K562 (cell line): ENCODE results near the gene HNRNPA2B1. TPM values are rescaled to one million over a fixed set of nuclear protein-coding genes. Genes with fewer than 3 reads are reported as not detected.

Source experiments
- ARNT ChIP-seq, 2 experiments: fragments of 450-650 bp; IDR thresholded peaks; 2 replicates each; pipeline ENCODE4 v1.6.1; 2016; ENCODE audit warnings: mild to moderate bottlenecking in 1 of 2
- CCNT2 ChIP-seq: IDR thresholded peaks from 2 replicates; pipeline ENCODE4 v1.6.1; 2011; ENCODE audit warnings: borderline replicate concordance, low read depth, mild to moderate bottlenecking, moderate library complexity, mixed read lengths, low read length; ENCODE audit not compliant: insufficient read length; ENCODE audit errors: extremely low read depth
- FOXK2 ChIP-seq, 2 experiments: fragments of 450-650 bp; IDR thresholded peaks in 1 of 2; conservative IDR thresholded peaks in 1 of 2; 2 replicates each; pipeline ENCODE4 v1.6.1; 2016; ENCODE audit warnings: low read depth in 2 of 2, mild to moderate bottlenecking in 1 of 2
- HMGN3 ChIP-seq: IDR thresholded peaks from 2 replicates; pipeline ENCODE4 v1.6.1; 2011; ENCODE audit warnings: borderline replicate concordance, low read depth, mild to moderate bottlenecking, mixed read lengths, low read length; ENCODE audit not compliant: insufficient read length; ENCODE audit errors: extremely low read depth
- PHB ChIP-seq: fragments of 250-450 bp; sonication (Bioruptor Pico); IDR thresholded peaks from 2 replicates; pipeline ENCODE4 v1.5.0; 2021
- POLR2B ChIP-seq: fragments of 450-650 bp; IDR thresholded peaks from 2 replicates; pipeline ENCODE4 v1.6.1; 2018; ENCODE audit warnings: low read depth; ENCODE audit not compliant: partially characterized antibody
- RBFOX2 ChIP-seq: fragments of 200-400 bp; formaldehyde crosslinking; IDR thresholded peaks from 2 replicates; pipeline ENCODE4 v1.6.1; 2017; ENCODE audit warnings: low read depth, mild to moderate bottlenecking, low read length, moderate library complexity
- RBM22 ChIP-seq: fragments of 200-400 bp; formaldehyde crosslinking; IDR thresholded peaks from 2 replicates; pipeline ENCODE4 v1.6.1; 2018; ENCODE audit warnings: low read length, low read depth; ENCODE audit not compliant: poor library complexity, severe bottlenecking
- RUNX1 ChIP-seq: sonication (generic); IDR thresholded peaks from 2 replicates; pipeline ENCODE4 v1.6.1; 2016; ENCODE audit warnings: antibody characterized with exemption, low read depth
- SAFB ChIP-seq: fragments of 200-400 bp; formaldehyde crosslinking; IDR thresholded peaks from 2 replicates; pipeline ENCODE4 v1.6.1; 2017; ENCODE audit warnings: low read depth, low read length, borderline replicate concordance
- SMAD4 ChIP-seq: fragments of 250-450 bp; sonication (Bioruptor Pico); conservative IDR thresholded peaks from 2 replicates; pipeline ENCODE4 v1.8.0; 2021; ENCODE audit warnings: inconsistent platforms, mild to moderate bottlenecking, moderate library complexity
- SMARCC2 ChIP-seq: fragments of 450-650 bp; IDR thresholded peaks from 2 replicates; pipeline ENCODE4 v1.6.1; 2017; ENCODE audit warnings: antibody characterized with exemption, moderate library complexity, mild to moderate bottlenecking, low read depth
- SP2 ChIP-seq: IDR thresholded peaks from 2 replicates; pipeline ENCODE4 v1.6.1; 2011; ENCODE audit warnings: mild to moderate bottlenecking, low read depth, low read length, moderate library complexity; ENCODE audit not compliant: poor library complexity, severe bottlenecking; ENCODE audit errors: extremely low read depth
- SUPT5H ChIP-seq: fragments of 450-650 bp; IDR thresholded peaks from 2 replicates; pipeline ENCODE4 v1.6.1; 2016
- TAL1 ChIP-seq: fragments of 450-650 bp; IDR thresholded peaks from 2 replicates; pipeline ENCODE4 v1.6.1; 2016; ENCODE audit warnings: mild to moderate bottlenecking
- YY1 ChIP-seq, 3 experiments: IDR thresholded peaks; 2 replicates each; pipeline ENCODE4 v1.6.1; 2011; ENCODE audit warnings: low read length in 2 of 3, mild to moderate bottlenecking in 2 of 3, moderate library complexity in 2 of 3, borderline replicate concordance in 1 of 3, control low read depth in 1 of 3, low read depth in 1 of 3; ENCODE audit not compliant: insufficient read depth in 3 of 3, insufficient replicate concordance in 2 of 3, control insufficient read depth in 1 of 3, insufficient read length in 1 of 3; ENCODE audit errors: extremely low read depth in 1 of 3
- ZBED1 ChIP-seq: IDR thresholded peaks from 2 replicates; pipeline ENCODE4 v1.6.1; 2014
- ZBTB7A ChIP-seq: IDR thresholded peaks from 2 replicates; pipeline ENCODE4 v1.6.1; 2011; ENCODE audit warnings: low read depth, mild to moderate bottlenecking, low read length, moderate library complexity, borderline replicate concordance; ENCODE audit not compliant: control insufficient read depth
- ZFX ChIP-seq: sonication (generic); formaldehyde crosslinking; IDR thresholded peaks from 2 replicates; pipeline ENCODE4 v1.8.0; 2022; ENCODE audit warnings: mild to moderate bottlenecking, missing genetic modification reagents, moderate library complexity
- ZKSCAN3 ChIP-seq: fragments of 250-450 bp; sonication (Bioruptor Pico); IDR thresholded peaks from 2 replicates; pipeline ENCODE4 v1.4.0; 2020
- ZNF316 ChIP-seq: fragments of 450-650 bp; IDR thresholded peaks from 2 replicates; pipeline ENCODE4 v1.6.1; 2016
- ZNF717 ChIP-seq: fragments of 250-450 bp; sonication (Bioruptor Pico); IDR thresholded peaks from 2 replicates; pipeline ENCODE4 v1.5.0; 2021
- polyA plus RNA-seq, 8 experiments: library from polyadenylated mRNA; depleted of rRNA in 4 of 8; stranded (reverse) in 5 of 8; unstranded in 3 of 8; fragments of >200 nt; fragmentation: Nextera tagmentation in 2 of 8; fragmentation: Illumina TruSeq in 1 of 8; extraction: Ambion mirVana in 2 of 8; extraction: Trizol in 1 of 8; gene quantifications; 2 replicates each; pipeline versions ENCODE4 v1.2.1 to v1.2.3, GENCODE V29; 2011 to 2014; ENCODE audit warnings: inconsistent platforms in 1 of 8, missing spikeins in 1 of 8
- total RNA-seq, 7 experiments: library from RNA; depleted of rRNA in 6 of 7; stranded (reverse); fragments of >200 nt in 6 of 7; fragmentation: Illumina TruSeq in 2 of 7; extraction: Trizol in 2 of 7; gene quantifications; 2 replicates each; pipeline versions ENCODE4 v1.2.1 to v1.2.3, GENCODE V29; 2011 to 2021; ENCODE audit warnings: low replicate concordance in 1 of 7
- TF ChIP-seq, protein P1 (sequence below): fragments of 450-650 bp; formaldehyde crosslinking; IDR thresholded peaks from 2 replicates; pipeline ENCODE4 v1.4.0; 2020; ENCODE audit warnings: mild to moderate bottlenecking
- TF ChIP-seq, protein P2 (sequence below): fragments of 250-450 bp; sonication (Bioruptor Pico); IDR thresholded peaks from 2 replicates; pipeline ENCODE4 v1.6.1; 2021; ENCODE audit warnings: mild to moderate bottlenecking
- TF ChIP-seq, protein P3 (sequence below), 2 experiments: fragments of 200-800 bp in 1 of 2; sonication (Bioruptor generic) in 1 of 2; sonication (generic) in 1 of 2; formaldehyde crosslinking in 1 of 2; IDR thresholded peaks in 1 of 2; conservative IDR thresholded peaks in 1 of 2; 2 replicates each; pipeline versions ENCODE4 v1.5.0 to v1.6.1; 2016 to 2020; ENCODE audit warnings: missing compliant biosample characterization in 1 of 2, missing genetic modification characterization in 1 of 2, missing genetic modification reagents in 1 of 2

HNRNPA2B1 gene
- total and polyA plus RNA-seq, 9 of the 15 experiments (the other 6 are each of a cell fraction or from before 2014, with no cell fraction given) = 630 to 1,989 (median 865) TPM

DNA sequence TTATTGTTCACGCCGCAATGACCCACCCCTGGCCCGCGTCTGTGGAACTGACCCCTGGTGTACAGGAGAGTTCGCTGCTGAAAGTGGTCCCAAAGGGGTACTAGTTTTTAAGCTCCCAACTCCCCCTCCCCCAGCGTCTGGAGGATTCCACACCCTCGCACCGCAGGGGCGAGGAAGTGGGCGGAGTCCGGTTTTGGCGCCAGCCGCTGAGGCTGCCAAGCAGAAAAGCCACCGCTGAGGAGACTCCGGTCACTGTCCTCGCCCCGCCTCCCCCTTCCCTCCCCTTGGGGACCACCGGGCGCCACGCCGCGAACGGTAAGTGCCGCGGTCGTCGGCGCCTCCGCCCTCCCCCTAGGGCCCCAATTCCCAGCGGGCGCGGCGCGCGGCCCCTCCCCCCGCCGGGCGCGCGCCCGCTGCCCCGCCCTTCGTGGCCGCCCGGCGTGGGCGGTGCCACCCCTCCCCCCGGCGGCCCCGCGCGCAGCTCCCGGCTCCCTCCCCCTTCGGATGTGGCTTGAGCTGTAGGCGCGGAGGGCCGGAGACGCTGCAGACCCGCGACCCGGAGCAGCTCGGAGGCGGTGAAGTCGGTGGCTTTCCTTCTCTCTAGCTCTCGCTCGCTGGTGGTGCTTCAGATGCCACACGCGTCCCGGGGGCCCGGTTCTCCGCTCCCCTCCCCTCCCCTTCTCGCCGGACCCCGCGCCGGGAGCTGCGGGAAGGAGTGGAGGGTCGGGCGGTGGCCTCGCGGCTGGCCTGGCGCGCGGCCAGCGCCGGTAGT is 887 bp upstream of the HNRNPA2B1 start, which contains the start of gene CBX3 (continued):
- TF ChIP-seq YY1 (IDR thresholded peaks at IDR 0.05; ENCODE audit: borderline replicate concordance in 1 of 3, control insufficient read depth in 1 of 3, extremely low read depth in 1 of 3, insufficient read depth in 3 of 3, insufficient read length in 1 of 3, insufficient replicate concordance in 2 of 3, low read depth in 1 of 3, low read length in 2 of 3) (peak in 2 of 3 experiments; percentile 36 to 46), ZFX (CRISPR knock-in tag) (peak; percentile 68), ZBED1 (no peak), SP2 (no peak), HMGN3 (peak; percentile 84), ZBTB7A (peak; percentile 98), RUNX1 (0 out of 2 replicates have a peak, but pooled peaks have one; percentile 52), RBM22 (peak; percentile 86), SMARCC2 (0 out of 2 replicates have a peak, but pooled peaks have one; percentile 38), SUPT5H (peak; percentile 93), TAL1 (0 out of 2 replicates have a peak, but pooled peaks have one; percentile 9), SAFB (peak; percentile 18; the same call in 1 of the 2 replicates), RBFOX2 (peak; percentile 96), ARNT (IDR thresholded peaks at IDR 0.05) (peak in 1 of 2 experiments; percentile 71; a peak in 1 of 4 replicates), POLR2B (peak; percentile 90), FOXK2 (conservative IDR thresholded peaks at IDR 0.05 in 1 of 2, IDR thresholded peaks at IDR 0.05 in 1 of 2; ENCODE audit: low read depth in 2 of 2) (peak in 1 of 2 experiments; percentile 60; a peak in 1 of 4 replicates), ZKSCAN3 (CRISPR knock-in tag) (no peak), ZNF316 (no peak), ZNF717 (CRISPR knock-in tag) (0 out of 2 replicates have a peak, but pooled peaks have one; percentile 45), CCNT2 (peak; percentile 96), PHB (CRISPR knock-in tag) (peak; percentile 69; the same call in 1 of the 2 replicates), SMAD4 (CRISPR knock-in tag) (peak; percentile 83; the same call in 1 of the 2 replicates)
- TF ChIP-seq, protein P1, sequence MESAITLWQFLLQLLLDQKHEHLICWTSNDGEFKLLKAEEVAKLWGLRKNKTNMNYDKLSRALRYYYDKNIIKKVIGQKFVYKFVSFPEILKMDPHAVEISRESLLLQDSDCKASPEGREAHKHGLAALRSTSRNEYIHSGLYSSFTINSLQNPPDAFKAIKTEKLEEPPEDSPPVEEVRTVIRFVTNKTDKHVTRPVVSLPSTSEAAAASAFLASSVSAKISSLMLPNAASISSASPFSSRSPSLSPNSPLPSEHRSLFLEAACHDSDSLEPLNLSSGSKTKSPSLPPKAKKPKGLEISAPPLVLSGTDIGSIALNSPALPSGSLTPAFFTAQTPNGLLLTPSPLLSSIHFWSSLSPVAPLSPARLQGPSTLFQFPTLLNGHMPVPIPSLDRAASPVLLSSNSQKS = no peak
- TF ChIP-seq, protein P2, sequence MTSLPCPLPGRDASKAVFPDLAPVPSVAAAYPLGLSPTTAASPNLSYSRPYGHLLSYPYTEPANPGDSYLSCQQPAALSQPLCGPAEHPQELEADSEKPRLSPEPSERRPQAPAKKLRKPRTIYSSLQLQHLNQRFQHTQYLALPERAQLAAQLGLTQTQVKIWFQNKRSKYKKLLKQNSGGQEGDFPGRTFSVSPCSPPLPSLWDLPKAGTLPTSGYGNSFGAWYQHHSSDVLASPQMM (CRISPR knock-in tag) = no peak
- TF ChIP-seq, protein P3, sequence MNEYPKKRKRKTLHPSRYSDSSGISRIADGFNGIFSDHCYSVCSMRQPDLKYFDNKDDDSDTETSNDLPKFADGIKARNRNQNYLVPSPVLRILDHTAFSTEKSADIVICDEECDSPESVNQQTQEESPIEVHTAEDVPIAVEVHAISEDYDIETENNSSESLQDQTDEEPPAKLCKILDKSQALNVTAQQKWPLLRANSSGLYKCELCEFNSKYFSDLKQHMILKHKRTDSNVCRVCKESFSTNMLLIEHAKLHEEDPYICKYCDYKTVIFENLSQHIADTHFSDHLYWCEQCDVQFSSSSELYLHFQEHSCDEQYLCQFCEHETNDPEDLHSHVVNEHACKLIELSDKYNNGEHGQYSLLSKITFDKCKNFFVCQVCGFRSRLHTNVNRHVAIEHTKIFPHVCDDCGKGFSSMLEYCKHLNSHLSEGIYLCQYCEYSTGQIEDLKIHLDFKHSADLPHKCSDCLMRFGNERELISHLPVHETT (CRISPR knock-in tag; conservative IDR thresholded peaks at IDR 0.05 in 1 of 2, IDR thresholded peaks at IDR 0.05 in 1 of 2) = peak in 1 of 2 experiments; percentile 98; a peak in 2 of 4 replicates
